Measurements from ENCODE around the gene TRPM3.

The TRPM3 gene

DNA sequence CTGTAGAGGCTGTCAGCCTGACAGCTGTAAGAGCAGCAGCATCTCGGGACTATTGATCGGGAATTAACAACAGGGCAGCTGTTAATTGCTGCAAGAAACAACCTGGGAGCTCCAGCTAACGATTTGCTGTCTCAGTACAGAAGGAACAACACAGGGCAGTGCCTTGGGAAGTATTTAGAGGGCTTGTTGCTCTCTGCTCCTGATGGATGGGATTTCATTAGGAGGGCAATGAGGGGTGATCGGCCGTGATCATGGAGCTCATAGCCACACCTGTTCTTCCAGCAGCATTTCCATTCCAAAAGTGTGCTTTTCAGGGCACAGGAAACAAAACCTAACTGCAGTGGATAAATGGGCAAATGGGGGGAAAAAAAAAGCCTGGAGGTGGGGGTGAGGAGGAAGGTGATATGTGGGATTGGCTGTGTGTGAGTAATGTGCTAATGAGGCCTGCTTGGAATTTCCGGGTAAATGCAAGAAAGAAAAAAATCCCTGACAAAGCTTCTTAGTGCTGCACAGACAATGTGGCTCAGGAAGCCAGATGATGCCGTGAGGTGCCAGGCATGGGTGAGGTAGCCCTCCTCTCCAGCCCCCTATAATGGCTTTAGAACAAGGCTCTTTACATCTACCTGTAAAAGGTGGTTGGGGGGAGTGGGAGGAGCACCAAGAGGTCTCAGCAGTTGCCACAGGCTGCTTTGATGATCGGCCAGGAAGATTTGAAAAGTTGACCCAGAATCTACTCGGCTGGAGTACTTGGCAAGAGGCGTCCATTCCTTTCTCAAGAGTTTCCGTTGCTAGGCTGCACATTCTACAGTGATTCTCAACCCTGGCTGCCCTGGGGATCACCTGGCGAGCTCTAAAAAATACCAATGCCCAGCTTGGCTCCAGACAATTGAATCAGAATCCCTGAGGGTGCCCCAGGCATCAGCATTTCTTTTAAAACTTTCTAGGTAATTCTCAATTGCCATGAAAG lies 567.4 kb downstream of the TRPM3 start:
- no peak for DNase-seq (ENCODE audit: low spot score)

DNA sequence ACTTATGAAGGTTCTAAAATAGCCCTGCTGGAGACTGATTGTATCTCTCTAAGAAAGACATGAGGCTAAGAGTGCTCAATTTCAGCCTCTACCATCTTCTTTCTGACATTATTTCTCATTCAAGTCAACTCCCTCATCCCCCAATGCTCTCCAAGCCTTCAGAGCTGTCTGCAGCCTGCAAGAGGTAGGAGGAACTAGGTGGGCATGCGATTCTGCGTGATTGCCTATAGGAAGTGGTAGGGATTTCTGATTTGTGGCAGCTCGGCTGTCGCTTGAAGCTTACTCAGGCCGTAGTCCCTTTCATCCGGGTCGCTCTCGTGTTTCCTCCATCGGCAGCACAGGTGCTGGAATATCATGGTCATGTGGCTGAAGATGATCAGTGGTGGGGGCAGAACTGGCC lies 568.9 kb downstream of the TRPM3 start:
- no peak for DNase-seq (ENCODE audit: low spot score)

DNA sequence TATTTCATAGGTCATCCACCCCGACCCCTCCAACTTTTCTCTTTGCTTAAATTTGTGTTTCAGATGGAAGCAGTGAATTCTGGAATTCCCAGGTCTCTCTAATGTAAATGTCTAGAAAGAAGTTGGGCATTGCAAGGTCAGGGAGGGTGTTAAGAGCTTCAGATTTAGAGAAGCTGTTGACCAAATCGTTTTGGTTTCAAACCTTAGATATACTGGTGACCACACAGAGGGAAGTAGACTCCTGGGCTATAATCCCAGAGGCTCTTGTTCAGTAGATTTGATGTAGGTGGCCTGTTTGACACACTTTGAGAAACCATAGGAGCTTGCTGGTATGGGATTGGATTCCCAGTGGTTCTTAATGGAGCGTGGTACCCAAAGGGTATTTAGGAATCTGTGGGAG lies 569.6 kb downstream of the TRPM3 start:
- no peak for DNase-seq (ENCODE audit: low spot score)

DNA sequence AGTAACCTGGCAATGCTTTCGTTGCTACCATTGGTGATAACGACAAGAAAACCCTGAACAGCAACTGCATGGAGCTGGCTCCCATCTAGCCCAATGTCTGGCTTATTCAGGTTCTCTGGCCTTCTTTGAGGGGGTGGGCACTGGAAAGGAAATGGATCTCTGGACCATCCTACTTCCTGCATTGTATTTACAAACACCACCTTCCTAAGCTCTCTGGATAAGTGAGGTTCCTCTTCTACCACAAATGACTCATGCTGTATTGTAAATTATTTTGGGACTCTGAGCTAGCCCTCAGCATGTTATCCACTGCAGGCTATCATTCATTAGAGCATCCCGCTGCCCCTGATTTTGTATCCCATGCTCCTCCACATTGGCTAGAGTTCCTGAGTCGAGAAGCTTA lies 570.0 kb downstream of the TRPM3 start:
- DNase-seq (ENCODE audit: low spot score) = no peak

DNA sequence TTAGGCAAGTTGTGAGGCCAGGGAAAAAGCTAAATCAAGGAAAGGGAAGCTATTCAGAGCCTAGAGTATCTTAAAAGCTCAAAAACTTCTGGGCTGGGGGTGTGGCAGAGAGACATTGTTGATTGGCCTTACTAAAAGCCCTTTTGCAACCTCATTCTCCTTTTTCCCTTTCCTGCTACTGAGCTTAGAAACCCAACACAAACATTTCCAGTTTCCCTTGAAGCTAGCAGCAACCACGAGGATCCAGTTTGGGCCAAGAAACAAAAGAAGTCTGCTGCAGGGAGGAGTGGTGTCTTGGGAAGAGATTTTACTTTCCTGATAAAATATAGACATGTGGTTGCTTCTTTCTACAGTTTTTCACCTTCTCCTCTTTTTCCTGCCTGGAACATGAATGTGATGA lies 571.5 kb downstream of the TRPM3 start:
- no peak for DNase-seq (ENCODE audit: low spot score)

DNA sequence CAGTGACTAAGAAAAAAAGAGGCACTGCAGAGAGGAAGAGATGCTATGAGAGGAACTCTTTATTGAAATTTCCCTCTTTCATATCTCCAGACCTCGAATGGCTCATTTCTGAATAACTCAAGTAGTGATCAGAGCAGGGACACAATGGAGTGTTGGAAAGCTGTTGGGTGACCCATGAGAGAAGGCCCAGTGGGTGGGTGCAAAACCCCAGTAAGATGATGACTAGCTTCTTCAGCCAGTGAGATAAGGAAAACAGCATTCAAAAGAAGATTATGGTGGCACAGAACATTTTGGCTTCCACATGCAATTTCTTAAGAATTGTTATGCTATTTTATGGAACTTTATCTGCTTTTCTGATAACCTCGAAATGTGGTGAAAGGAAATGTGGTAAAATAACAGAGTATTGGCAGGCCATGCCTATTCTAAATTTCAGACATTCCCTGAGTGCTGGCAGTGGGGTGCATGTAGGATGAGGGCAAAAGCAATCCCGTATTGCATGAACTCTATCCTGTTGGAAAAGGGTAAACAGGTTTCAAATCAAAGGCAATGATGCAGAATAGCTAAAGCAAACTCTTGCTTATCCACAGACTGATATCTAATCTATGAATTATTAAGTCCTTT lies 579.0 kb downstream of the TRPM3 start:
- DNase-seq (ENCODE audit: low spot score) = no peak

DNA sequence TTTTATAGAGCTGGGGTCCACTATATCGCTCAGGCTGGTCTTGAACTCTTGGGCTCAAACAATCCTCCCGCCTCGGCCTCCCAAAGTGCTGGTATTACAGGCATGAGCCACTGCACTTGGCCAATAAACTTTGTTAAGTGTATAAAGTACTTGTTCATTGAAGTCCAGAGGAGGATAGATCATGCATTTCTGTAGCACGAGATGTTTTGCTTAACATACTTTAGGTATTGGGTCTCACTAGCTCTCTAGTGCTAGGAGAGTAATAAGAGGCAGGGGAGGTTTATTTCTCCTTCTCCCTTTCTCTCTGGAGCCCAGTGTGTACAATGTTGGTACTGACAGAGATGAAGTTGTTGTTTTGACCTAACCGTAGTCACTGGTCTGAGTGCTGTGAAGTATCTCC lies 581.4 kb downstream of the TRPM3 start:
- no peak for DNase-seq (ENCODE audit: low spot score)

DNA sequence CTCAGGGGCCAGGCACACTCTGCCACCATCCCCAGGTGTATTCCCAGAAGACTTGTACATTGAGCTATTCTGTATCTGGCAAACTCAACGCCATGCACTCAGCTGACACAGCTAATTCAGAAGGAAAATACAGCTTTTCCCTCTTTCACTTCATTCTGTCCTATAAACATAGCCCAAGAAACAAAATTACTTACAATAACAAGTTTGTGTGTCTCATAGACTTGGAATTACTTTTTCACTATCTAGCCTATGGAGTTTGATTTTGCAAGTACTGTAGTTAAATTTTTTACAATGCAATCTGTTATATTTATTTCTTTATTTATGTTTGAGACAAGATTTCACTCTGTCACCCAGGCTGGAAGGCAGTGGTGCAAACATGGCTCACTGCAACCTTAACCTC lies 581.9 kb downstream of the TRPM3 start:
- DNase-seq (ENCODE audit: low spot score) = no peak

DNA sequence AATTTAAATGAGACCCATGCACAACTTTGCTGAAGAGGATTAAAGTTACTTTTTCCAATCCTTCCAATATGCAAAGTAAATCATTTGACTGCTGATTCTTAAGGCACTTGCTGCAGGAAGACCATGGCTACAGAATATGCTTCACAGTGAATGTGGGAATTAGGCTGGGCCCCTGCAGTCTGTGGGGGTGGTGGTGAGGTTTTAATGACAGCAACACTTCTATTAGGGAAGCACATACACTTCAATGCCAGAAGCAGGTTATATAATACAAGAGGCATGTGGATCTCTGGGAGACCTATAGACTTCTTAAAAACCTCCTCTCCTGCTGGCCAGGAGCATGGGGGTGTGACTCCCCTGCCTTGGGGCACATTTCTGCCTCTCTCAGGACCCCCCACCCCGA lies 582.4 kb downstream of the TRPM3 start:
- no peak for DNase-seq (ENCODE audit: low spot score)

DNA sequence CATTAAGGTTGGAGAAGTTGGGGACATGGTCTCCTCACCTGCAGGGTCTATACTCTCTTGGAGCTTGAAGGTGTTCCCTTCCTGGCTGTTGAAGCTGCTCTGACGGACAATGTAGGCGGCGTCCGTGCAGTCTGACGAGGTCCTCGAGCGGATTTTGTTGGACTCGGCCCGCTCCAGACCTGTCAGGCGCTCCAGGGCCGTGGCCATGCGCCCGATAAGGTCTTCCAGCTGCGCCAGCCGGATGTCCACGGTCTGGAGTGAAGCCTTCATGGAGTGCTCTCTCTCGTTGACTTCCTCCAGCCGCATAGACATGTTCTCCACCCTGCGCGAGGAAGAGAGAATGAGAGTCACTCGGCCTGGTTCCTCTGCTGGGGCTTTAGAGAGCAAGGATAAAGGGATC lies 584.3 kb downstream of the TRPM3 start:
- DNase-seq (ENCODE audit: low spot score) = no peak

DNA sequence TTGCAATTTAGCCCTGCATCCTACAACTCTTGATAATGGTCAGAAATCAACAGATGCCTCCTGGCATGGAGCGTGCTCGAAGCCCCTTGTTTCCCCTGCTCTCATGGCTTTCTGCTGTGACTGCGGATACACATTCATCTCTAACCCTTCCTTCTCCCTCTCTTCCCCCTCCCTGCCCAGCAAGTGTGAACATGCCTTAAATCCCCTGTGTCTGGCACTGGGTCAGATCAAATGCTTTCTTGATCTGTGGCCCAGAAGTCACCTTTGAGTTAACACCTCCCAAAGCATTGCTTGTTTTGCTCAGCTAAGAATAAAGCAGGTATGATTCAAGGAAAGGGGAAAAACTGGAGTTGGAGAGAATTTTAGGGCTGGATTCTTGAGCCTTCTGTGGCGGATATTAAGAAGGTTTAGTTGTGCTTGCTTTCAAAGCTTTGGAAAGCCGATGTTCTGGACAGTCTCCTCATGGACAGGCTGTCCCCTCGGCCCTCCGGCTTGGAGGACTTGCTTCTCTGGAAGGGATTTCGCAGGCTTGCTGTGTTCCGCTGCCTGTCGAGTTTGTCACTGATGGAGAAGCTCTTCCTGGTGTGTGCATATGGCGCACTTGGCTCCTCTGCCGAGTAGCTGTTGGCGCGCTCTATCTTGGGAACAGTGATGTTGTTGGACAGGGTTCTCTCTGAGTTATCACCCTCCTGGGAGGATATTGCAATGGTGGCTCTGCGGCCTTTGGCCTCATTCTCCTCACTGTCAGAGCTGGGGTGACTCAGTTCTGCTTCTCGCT lies 585.7 kb downstream of the TRPM3 start:
- DNase-seq (ENCODE audit: low spot score) = no peak

DNA sequence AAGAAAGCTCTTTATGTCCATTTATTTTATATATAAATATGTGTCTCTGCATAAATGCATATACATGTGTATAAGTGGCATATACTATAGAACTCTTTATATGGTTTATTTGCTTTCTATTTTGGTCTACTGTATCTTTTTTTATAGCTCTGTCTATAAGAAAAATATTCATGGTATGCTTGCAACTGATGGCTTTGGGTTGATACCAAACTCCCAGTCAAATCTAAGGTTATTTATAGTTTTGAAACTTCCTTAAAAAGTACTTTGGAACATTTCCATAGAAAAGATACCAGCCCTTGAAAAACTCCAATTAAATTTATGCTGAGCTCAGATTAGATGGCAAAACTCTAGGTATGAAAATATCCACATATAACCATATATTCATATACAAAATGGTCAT lies 587.0 kb downstream of the TRPM3 start:
- DNase-seq (ENCODE audit: low spot score) = no peak

DNA sequence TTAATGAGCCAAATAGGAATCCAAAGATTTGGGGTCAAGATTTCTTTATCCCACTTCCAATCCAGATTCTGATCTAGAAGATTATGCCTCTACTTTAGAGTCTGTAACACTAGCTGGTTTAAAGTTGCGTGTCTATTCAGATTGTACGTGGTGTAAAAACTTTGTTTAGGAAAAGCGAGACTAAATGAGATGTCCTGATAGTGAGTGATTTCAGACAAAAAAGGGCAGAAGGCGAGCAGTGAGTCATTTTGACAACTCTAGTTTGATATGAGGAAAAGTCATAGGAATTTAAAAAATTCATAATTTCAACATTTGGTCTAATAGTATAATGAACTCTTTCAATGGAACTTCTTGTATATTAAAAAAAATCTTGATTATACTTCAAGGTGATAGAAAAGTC lies 587.4 kb downstream of the TRPM3 start:
- DNase-seq (ENCODE audit: low spot score) = no peak

DNA sequence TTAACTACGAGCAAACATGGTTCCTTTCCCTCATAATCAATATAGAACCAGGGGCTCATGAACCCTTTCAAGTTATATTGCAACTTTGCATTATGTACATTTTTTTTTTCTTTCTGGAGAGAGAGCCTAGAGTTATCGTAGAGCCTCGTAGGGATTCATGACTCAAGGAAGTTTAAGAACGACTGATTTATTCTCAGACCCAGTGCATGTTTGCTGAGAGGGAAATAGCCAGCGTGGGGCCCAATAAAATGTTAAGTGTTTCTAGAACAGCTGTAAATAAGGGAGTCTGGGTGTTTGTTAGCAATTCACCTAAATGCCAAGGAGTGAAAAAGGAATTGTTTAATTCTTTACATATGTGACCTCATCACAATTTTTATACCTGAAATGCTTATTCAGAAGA lies 587.9 kb downstream of the TRPM3 start:
- DNase-seq (ENCODE audit: low spot score) = no peak

DNA sequence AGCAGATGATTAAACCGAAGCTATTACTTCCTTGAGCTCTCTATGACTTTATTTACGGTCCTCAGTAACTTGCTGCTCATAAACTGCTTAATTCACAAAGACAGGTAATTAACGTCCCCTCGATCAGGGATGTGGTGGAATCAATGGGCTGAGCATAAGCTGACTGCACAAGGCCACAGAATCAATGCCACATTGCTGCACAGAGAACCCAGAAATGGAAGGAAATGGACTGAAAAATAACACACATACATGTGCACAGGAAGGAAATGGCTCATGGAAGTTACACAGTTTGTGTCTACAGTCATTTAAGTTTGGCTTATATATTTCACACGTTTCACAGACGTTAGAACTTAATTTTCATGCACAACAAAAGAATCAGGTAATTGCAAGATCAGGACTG lies 588.7 kb downstream of the TRPM3 start:
- DNase-seq (ENCODE audit: low spot score) = no peak

DNA sequence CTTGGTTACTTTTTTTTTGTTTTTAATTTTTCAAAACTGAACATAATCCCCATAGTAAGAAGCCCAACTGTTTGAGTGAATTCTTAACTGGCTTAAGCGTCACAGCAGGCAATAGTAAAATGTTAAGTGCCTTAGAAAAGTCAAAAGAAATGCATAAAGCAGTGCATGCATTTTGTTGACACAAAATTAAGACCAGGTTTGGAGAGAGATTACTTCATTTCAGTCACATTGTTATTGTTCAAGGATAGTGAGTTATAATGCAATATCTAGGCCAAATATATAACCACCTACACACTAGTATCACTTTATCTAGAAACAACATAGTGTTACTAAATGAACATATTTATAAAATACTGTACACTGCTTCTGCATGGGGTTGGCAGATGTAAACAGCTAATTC lies 590.1 kb downstream of the TRPM3 start:
- DNase-seq (ENCODE audit: low spot score) = no peak

DNA sequence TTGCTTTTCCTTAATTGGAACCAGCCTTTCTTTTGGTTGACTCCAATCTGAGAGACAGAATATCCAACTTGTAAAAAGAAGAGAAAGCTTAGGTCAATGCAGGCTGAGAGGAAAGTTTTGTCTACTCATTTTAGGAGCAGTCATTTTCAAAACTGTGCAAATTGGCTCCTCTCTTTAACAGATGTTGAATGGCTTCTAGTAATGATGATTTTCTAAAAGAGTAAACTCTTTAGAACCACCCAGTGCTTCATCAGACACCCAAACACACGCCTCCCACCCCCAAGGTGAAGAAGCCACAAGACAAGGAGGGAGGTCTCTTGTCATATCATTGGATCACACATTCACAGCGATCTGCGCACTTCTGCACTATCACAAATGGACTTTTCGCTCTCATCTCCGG lies 590.7 kb downstream of the TRPM3 start:
- no peak for DNase-seq (ENCODE audit: low spot score)

DNA sequence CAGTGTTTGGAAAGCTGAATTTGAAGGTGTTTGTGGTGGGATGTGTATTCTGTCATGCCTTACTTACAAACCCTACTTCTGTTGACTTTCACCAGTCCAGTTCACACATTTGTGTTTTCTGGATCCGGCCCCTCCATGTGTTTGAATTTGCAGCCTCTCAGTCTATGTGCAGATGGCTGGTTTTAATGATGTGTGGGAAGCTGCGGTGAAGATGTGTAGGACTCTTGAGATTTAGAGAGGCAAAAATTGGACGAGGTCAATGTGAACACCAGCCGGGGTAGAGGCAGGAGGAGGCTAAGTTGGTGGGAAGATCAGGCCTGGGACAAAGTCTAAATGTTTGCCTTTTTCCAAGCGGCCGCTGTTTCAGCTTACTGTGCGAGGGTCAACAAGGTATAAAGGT lies 591.6 kb downstream of the TRPM3 start:
- DNase-seq (ENCODE audit: low spot score) = no peak

DNA sequence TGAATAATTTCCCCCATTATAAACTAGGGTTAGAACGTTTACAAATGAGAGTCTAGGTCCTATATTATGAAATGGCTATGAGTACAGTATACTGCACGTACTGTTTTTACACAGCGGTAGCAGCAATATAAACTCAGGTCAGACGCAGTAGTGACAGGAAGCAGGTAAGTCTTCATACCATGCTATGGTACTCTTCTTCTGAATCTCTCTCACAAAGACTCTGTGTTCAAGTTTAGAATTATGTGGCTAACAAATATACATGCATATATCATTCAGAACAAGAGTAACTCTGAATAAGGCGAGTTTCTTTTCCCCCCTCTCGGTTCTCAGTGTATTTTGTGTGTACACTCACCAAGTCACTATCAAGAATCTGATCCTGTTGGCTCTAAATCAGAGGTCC lies 592.0 kb downstream of the TRPM3 start:
- DNase-seq (ENCODE audit: low spot score) = no peak

DNA sequence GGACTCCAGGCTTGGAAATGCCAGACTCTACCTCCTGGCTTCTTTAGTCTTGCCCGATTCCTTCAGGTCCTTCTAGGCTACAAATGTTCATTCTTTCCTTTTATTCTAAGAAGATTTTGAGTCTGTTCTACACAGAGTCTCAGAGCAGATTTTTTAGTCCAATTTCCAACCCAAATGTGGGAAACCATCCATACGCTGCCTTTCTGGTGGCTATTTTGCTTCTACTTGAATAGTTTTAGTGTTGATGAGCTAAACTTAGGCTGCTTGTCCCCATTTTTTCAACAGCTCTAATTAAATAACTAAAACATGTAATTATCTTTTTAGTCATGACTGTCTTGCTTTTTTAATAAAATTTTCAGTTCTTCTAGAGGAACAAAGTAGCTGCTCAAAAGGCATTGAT lies 594.5 kb downstream of the TRPM3 start:
- DNase-seq (ENCODE audit: low spot score) = no peak

DNA sequence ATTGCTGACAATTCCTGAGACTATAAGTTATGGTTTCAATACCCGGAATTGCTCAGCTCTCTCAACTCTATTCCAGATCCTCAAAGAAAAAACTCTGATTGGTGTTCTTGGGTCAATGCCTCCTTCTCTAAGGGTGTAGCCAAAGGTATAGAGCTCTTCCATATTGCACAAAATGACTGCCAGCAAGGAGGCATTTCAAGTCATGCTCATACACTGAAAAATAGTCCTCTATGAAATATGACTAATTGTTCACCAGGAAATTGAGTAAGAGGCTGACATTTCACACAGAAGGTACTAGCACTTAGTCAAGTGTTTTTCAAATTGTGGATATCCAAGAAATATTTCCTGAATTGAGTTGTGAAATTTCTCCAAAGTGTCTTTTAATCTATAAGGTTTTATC lies 595.9 kb downstream of the TRPM3 start:
- DNase-seq (ENCODE audit: low spot score) = no peak

DNA sequence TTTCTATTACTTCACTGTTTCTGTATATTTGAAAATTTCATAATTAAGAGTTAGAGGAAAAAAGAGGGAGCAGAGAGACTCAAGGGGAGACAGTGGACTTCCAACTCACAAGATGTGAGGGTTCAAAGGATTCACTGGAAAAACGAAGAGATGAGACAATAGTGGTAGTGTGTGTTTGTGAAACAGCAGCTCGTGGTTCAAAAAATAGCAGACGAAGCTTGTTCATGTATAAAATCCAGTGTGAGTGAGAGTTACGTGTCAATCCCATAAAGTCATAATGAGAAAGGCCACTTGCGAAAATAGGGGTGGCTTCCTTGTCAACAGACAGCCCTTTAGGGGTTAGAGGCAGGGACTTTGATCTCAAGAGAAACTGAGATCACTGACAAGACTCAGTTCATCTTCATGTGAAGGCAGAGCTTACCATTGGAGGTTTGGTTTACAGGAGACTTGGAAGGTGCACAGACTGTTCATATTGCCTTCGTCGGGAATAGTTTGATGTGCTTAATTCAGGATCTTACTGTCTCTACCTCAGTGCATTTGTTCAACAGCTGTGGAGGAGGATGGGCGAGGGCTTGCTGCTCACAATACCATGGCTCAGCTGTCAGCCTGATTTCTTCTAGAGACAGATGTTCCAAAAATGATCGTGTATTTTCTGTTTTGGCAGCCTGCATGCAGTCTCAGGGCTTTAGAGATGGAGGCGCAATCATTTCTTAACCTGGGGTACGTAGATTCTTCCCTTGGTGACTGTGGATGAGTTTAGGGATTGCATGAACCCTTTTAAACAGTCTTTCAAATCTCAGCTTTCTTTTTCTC lies 601.3 kb downstream of the TRPM3 start:
- no peak for DNase-seq (ENCODE audit: low spot score)

Data from CD4-positive, alpha-beta T cell treated with Interleukin-15 for 4 hours (primary cell).